A549 (cell line): ENCODE data around the gene GABBR2.

Experiments used
- CEBPB ChIP-seq, 2 experiments: fragments of >200 bp in 1 of 2; sonication (Bioruptor Twin) in 1 of 2; formaldehyde crosslinking in 1 of 2; IDR thresholded peaks; 2 replicates each; pipeline ENCODE4 v1.6.1; 2012 to 2016
- CTCF ChIP-seq: fragments of >200 bp; sonication (Bioruptor Twin); formaldehyde crosslinking; IDR thresholded peaks from 3 replicates; pipeline ENCODE4 v1.5.1; 2016
- ELK1 ChIP-seq: fragments of 150-350 bp; IDR thresholded peaks from 2 replicates; pipeline ENCODE4 v1.6.1; 2014; ENCODE audit warnings: low read depth, mild to moderate bottlenecking, low read length
- NPAS2 ChIP-seq: fragments of 250-450 bp; sonication (Bioruptor Pico); IDR thresholded peaks from 2 replicates; pipeline ENCODE4 v1.8.0; 2022; ENCODE audit warnings: mild to moderate bottlenecking, moderate library complexity, borderline replicate concordance
- POLR2A ChIP-seq: IDR thresholded peaks from 2 replicates; pipeline ENCODE4 v1.6.1; 2012; ENCODE audit warnings: mild to moderate bottlenecking, low read length
- REST ChIP-seq: fragments of 200-600 bp; sonication (generic); IDR thresholded peaks from 2 replicates; pipeline ENCODE4 v1.6.1; 2016; ENCODE audit warnings: antibody characterized with exemption, mild to moderate bottlenecking, moderate library complexity
- RFX5 ChIP-seq: fragments of 450-650 bp; IDR thresholded peaks from 2 replicates; pipeline ENCODE4 v1.7.1; 2014; ENCODE audit warnings: antibody characterized with exemption, mild to moderate bottlenecking, moderate library complexity
- TP53 ChIP-seq: fragments of 250-450 bp; sonication (Bioruptor Pico); IDR thresholded peaks from 2 replicates; pipeline ENCODE4 v1.5.0; 2021; ENCODE audit warnings: mild to moderate bottlenecking, moderate library complexity

- no peak for TF ChIP-seq REST
- TF ChIP-seq CEBPB (IDR thresholded peaks at IDR 0.05) = no peak
- no peak for TF ChIP-seq ELK1
- no peak for TF ChIP-seq POLR2A
- TF ChIP-seq NPAS2 (CRISPR knock-in tag) = no peak
- TF ChIP-seq CTCF = no peak
- no peak for TF ChIP-seq RFX5
- no peak for TF ChIP-seq TP53 (CRISPR knock-in tag)
These were observed 18.0 kb upstream of the GABBR2 start for GRCh38 chr9:98726735-98727134.
